GM19351 (cell line): ENCODE data around the gene PCDH9.

Experiments
- ATAC-seq: cut with Tn5 transposase; IDR thresholded peaks from one replicate; pipeline ENCODE4 v1.9.1; 2021; ENCODE audit warnings: mild to moderate bottlenecking, moderate library complexity; ENCODE audit not compliant: unreplicated experiment

Gene PCDH9

GRCh38 chr13:67091603-67092002, 138.5 kb downstream of the PCDH9 start:
- no peak for ATAC-seq

DNA sequence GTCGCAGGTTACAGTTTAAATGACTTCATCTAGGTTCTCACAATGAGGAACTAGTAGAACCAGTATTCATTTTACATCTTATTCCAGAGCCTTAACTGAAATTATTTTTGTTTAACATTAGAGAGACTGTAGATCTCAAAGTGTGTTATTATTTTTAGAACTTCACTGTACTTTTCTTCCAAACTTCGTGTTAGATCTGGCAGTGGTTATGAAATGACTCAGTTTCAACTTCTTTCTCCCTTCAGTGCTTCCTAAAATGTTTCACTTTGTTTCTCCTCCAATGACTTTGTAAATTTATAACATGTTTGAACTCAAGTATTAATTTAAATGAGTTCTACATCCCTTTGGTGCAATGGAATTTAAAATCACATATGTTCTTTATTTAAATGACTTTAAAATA, 139.3 kb downstream of the PCDH9 start:
- ATAC-seq, result no peak

- no peak for ATAC-seq
These were observed 142.6 kb downstream of the PCDH9 start for GRCh38 chr13:67087527-67087926.

- ATAC-seq, result no peak
These were observed 143.9 kb downstream of the PCDH9 start for GRCh38 chr13:67086260-67086659.

- no peak for ATAC-seq
These were observed 146.1 kb downstream of the PCDH9 start for GRCh38 chr13:67084066-67084465.

- ATAC-seq, result no peak
These were observed 146.6 kb downstream of the PCDH9 start for GRCh38 chr13:67083519-67083918.

DNA sequence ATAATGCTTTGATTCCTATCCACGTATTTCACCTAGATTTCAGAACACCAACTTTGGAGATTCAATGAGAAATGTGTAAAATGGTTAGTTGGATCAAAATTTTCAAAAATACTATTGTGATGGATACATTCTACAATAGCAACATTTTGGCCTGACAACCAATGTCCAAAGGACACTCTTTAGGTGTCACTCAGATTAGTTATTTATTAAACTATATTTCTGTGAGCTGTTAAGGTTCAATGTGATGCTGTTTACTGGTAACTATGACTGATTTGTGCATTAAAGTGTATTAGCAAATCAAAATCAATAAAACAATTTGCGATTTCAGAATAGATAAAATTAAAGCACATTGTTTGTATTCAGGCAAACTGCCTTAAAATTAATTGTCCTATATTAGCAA, 149.8 kb downstream of the PCDH9 start:
- ATAC-seq, result no peak

DNA sequence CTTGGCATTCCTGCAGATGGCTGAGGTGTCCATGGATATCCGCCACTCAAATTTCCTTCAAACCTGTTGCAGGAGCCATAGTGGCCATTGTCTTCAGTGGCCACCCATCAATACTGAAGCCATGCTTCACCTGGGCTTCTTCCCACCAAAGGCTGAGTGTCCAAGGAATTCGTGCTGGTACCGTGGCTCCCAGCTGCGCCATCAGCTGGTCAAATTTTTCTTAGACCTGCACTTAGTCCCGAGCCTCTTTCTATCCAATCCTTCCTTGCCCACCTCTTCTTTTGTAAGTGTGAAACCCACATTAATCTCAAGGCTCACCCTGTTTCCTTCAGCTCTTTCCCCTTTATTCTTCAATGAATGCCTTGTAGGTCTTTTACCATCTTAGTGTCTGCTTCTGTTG, 152.1 kb downstream of the PCDH9 start:
- ATAC-seq, result no peak

GRCh38 chr13:67077132-67077531, 153.0 kb downstream of the PCDH9 start:
- ATAC-seq, result no peak

- ATAC-seq, result no peak
These were observed 153.8 kb downstream of the PCDH9 start for GRCh38 chr13:67076378-67076777.

- ATAC-seq, result no peak
These were observed 154.9 kb downstream of the PCDH9 start for GRCh38 chr13:67075239-67075638.

DNA sequence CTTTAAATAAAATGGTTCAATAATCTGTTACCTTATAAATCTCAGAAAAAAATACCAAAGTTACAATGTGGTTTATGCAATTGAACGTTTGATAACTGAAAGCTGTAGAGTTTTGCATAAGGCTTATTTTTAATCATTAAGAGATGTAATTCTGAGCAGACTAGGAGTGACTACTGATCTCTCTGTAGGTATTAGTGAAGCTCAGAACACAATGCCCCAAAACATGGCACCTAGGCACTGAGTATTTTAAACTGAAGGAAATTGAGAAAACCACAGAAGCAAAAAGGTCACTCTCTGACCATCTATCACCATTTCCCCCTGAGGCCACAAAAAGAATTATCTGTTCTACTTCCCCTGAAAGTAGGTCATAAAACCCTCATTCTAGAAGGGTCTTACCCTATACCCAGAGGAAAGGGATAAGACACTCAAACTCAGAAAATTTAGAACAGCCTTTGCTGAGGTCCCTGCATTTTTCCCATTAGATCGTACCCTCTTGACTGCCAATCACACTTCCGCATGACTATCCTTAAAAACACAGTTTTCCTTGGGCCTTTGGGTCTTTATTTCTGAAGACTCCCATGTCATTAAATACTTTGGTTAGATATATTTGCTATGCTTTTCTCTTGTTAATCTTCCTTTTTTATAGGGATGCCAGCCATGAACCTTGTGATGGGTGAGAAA, 158.1 kb downstream of the PCDH9 start:
- ATAC-seq, result no peak

GRCh38 chr13:67070306-67070705, 159.8 kb downstream of the PCDH9 start:
- no peak for ATAC-seq

DNA sequence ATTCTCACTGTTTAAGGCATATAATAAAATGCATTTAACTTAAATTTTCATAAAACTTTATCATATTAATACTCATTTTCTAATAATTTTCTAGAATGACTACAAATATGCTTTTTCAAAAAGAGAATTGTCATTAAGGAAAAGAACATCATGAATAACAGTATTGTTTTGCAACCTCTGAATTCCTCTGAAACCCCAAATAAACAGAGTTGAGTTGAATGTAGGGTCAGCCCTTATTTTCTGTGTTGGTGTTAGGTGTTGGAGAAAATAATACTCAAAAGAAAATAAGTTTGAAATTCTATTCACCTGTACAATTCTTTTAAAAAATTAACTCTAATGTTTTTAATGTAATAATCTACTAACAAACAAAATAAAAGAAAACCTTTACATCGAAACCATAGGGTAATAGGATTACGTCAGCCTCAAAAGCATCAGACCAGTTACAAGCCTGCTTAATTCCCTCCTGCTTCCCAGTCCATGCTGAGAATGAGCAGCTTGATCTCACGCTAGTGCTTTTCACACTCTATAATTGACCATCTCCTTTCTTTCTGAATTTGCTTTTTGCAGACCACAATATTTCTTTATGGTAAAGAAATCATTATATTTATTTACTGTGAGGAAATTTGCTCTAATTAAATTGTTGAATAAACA, 160.9 kb downstream of the PCDH9 start:
- no peak for ATAC-seq

GRCh38 chr13:67064920-67065319, 165.2 kb downstream of the PCDH9 start:
- no peak for ATAC-seq

GRCh38 chr13:67063036-67063435, 167.1 kb downstream of the PCDH9 start:
- no peak for ATAC-seq

GRCh38 chr13:67062160-67062559, 168.0 kb downstream of the PCDH9 start:
- no peak for ATAC-seq

GRCh38 chr13:67061750-67062149, 168.4 kb downstream of the PCDH9 start:
- no peak for ATAC-seq

- no peak for ATAC-seq
These were observed 177.3 kb downstream of the PCDH9 start for GRCh38 chr13:67052550-67053490.

GRCh38 chr13:67049744-67050143, 180.4 kb downstream of the PCDH9 start:
- no peak for ATAC-seq

- no peak for ATAC-seq
These were observed 181.3 kb downstream of the PCDH9 start for GRCh38 chr13:67048821-67049150.
